Kidney (tissue), 11 donors: ENCODE data around the gene USP17L21. TPM values are rescaled to one million over a fixed set of nuclear protein-coding genes. Genes with fewer than 3 reads are reported as not detected.
"Not testable (repeated sequence)": the region's sequence is repeated elsewhere in the genome, so short reads cannot be mapped to it uniquely, and the experiment has no call there.

Experiments used
- DNase-seq, 5 donors: peaks; one replicate each; pipeline ENCODE4 v3.0.0-alpha.2; 2013 to 2020
- FAIRE-seq: peaks from 2 replicates; lab custom pipeline; 2012; peaks lifted over from hg19 to GRCh38; lab: Jason Lieb, UNC
- H3K27ac ChIP-seq, 2 donors: one replicate each; pipeline ENCODE4 v1.7.0; 2013; ENCODE audit warnings: low read depth in 2 of 2, low read length in 2 of 2, inconsistent platforms in 1 of 2
- H3K27me3 ChIP-seq: one replicate; pipeline ENCODE4 v1.7.1; 2013; ENCODE audit warnings: low read length, inconsistent platforms; ENCODE audit not compliant: control insufficient read depth, insufficient read depth
- H3K36me3 ChIP-seq, 3 donors: one replicate each; pipeline versions ENCODE4 v1.7.0 to v1.7.1; 2013; ENCODE audit warnings: low read length in 3 of 3, control low read depth in 1 of 3, inconsistent platforms in 1 of 3; ENCODE audit not compliant: insufficient read depth in 3 of 3, control insufficient read depth in 2 of 3
- H3K4me1 ChIP-seq, 3 donors: one replicate each; pipeline versions ENCODE4 v1.7.0 to v1.7.1; 2013; ENCODE audit warnings: low read length in 3 of 3, inconsistent platforms in 1 of 3, low read depth in 1 of 3; ENCODE audit not compliant: control insufficient read depth in 2 of 3, insufficient read depth in 2 of 3
- H3K4me3 ChIP-seq, 3 donors: one replicate each; pipeline versions ENCODE4 v1.7.0 to v1.8.1; 2013; ENCODE audit warnings: low read length in 3 of 3, control low read depth in 1 of 3, inconsistent platforms in 1 of 3
- H3K9ac ChIP-seq, 3 donors: one replicate each; pipeline versions ENCODE4 v1.7.0 to v1.7.1; 2013; ENCODE audit warnings: low read length in 3 of 3, control low read depth in 1 of 3, inconsistent platforms in 1 of 3
- H3K9me3 ChIP-seq, 3 donors: one replicate each; pipeline versions ENCODE4 v1.7.0 to v1.7.1; 2013; ENCODE audit warnings: low read length in 3 of 3, control low read depth in 1 of 3, inconsistent platforms in 1 of 3; ENCODE audit not compliant: control insufficient read depth in 2 of 3, insufficient read depth in 1 of 3
- intact Hi-C: fragments of 100-400 bp; cut with DNase I; formaldehyde crosslinking; loops from one replicate; pipeline ENCODE4 v1.11.1; 2022
- polyA plus RNA-seq: library from polyadenylated mRNA; stranded (reverse); fragments of 350-450 nt; fragmentation: Illumina TruSeq; extraction: RNeasy Lipid Tissue Mini Kit (QIAGEN cat#74804); gene quantifications from one replicate; pipeline ENCODE4 v1.2.3, GENCODE V29; 2014; ENCODE audit warnings: low read depth, low replicate concordance; ENCODE audit not compliant: insufficient read depth
- total RNA-seq: library from RNA; stranded (reverse); fragmentation: NEBNext Ultra II Directional; extraction: Animal tissue kit (Norgen Biotek cat#: 25700); gene quantifications from one replicate; pipeline ENCODE4 v1.2.1, GENCODE V29; 2021
- donor health status: control.
- donor health status: control.
- donor health status: DM: yes; HTN: yes; CAD: no.
- donor health status: Normal renal cell carcinoma (clear cell type).

USP17L21 gene
- total and polyA plus RNA-seq, 2 donors from 2014 or later: not detected

DNA sequence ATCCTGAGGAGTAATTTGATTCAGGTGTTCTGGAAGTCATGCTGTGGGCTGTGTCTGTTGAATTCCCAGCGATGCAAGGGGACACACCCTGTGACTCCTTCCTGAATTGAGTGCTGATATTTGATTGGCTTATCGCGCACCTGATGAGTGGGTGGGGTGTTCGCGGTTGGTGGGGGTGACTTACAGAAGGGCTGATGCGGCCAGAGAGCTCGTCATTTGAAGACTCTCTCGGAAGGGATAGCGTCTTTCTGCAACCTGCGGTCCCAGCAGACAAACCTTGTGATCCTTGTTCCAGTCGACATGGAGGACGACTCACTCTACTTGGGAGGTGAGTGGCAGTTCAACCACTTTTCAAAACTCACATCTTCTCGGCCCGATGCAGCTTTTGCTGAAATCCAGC is 19.1 kb upstream of the USP17L21 start, which contains the start of gene USP17L17:
Gene USP17L17 (plus strand): TSS at position 301 of the 400 bp plus-strand sequence. CDS start 0 bp downstream, at position 301.
- H3K9ac ChIP-seq, intact Hi-C loops, H3K4me3 ChIP-seq, H3K27ac ChIP-seq, H3K36me3 ChIP-seq, FAIRE-seq, DNase-seq, H3K9me3 ChIP-seq, H3K4me1 ChIP-seq, H3K27me3 ChIP-seq: not testable (repeated sequence)

DNA sequence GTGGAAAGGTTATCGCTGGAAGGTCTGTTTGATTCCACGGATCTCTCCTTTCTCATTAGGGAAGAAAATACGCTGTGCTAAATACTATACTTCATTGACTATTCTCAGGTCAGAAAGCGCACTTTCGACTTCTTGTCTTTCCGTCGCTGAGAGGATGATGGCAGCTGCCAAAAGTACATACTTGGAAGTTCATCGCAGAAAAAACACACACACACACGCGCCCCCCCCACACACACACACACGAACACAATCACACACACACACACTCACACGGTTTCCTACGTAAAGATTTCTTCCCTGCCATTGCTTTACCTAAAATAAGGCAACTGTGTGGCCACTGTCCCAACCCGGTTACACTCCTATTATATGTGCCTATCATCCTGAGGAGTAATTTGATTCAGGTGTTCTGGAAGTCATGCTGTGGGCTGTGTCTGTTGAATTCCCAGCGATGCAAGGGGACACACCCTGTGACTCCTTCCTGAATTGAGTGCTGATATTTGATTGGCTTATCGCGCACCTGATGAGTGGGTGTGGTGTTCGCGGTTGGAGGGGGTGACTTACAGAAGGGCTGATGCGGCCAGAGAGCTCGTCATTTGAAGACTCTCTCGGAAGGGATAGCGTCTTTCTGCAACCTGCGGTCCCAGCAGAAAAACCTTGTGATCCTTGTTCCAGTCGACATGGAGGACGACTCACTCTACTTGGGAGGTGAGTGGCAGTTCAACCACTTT is 14.6 kb upstream of the USP17L21 start, which contains the start of gene USP17L18:
Gene USP17L18 (plus strand): TSS at position 678 of the 728 bp plus-strand sequence. CDS start 0 bp downstream, at position 678.
- DNase-seq: peak in 3 of 5 donors; percentile 5 to 38 (median 15)

DNA sequence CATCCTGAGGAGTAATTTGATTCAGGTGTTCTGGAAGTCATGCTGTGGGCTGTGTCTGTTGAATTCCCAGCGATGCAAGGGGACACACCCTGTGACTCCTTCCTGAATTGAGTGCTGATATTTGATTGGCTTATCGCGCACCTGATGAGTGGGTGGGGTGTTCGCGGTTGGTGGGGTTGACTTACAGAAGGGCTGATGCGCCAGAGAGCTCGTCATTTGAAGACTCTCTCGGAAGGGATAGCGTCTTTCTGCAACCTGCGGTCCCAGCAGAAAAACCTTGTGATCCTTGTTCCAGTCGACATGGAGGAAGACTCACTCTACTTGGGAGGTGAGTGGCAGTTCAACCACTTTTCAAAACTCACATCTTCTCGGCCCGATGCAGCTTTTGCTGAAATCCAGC is 9.6 kb upstream of the USP17L21 start, which contains the start of gene USP17L19:
Gene USP17L19 (plus strand): TSS at position 301 of the 400 bp plus-strand sequence. CDS start 0 bp downstream, at position 301.
- H3K36me3 ChIP-seq, H3K9me3 ChIP-seq, FAIRE-seq, H3K4me1 ChIP-seq, intact Hi-C loops, H3K27me3 ChIP-seq, H3K27ac ChIP-seq, H3K9ac ChIP-seq, DNase-seq, H3K4me3 ChIP-seq: not testable (repeated sequence)

More for the DNA sequence above, 14.6 kb upstream of the USP17L21 start, which contains the start of gene USP17L18:
- H3K9me3 ChIP-seq, H3K27ac ChIP-seq, H3K4me3 ChIP-seq, H3K9ac ChIP-seq, H3K4me1 ChIP-seq, H3K27me3 ChIP-seq, H3K36me3 ChIP-seq, FAIRE-seq, intact Hi-C loops: not testable (repeated sequence)

DNA sequence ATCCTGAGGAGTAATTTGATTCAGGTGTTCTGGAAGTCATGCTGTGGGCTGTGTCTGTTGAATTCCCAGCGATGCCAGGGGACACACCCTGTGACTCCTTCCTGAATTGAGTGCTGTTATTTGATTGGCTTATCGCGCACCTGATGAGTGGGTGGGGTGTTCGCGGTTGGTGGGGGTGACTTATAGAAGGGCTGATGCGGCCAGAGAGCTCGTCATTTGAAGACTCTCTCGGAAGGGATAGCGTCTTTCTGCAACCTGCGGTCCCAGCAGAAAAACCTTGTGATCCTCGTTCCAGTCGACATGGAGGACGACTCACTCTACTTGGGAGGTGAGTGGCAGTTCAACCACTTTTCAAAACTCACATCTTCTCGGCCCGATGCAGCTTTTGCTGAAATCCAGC is 4.8 kb upstream of the USP17L21 start, which contains the start of gene USP17L20:
Gene USP17L20 (plus strand): TSS at position 301 of the 400 bp plus-strand sequence. CDS start 0 bp downstream, at position 301.
- DNase-seq, H3K9me3 ChIP-seq, H3K27me3 ChIP-seq, H3K4me3 ChIP-seq, intact Hi-C loops, H3K36me3 ChIP-seq, H3K9ac ChIP-seq, H3K4me1 ChIP-seq, FAIRE-seq, H3K27ac ChIP-seq: not testable (repeated sequence)

DNA sequence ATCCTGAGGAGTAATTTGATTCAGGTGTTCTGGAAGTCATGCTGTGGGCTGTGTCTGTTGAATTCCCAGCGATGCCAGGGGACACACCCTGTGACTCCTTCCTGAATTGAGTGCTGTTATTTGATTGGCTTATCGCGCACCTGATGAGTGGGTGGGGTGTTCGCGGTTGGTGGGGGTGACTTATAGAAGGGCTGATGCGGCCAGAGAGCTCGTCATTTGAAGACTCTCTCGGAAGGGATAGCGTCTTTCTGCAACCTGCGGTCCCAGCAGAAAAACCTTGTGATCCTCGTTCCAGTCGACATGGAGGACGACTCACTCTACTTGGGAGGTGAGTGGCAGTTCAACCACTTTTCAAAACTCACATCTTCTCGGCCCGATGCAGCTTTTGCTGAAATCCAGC is 4.6 kb downstream of the USP17L21 start, which contains the start of gene USP17L22:
Gene USP17L22 (plus strand): TSS at position 301 of the 400 bp plus-strand sequence. CDS start 0 bp downstream, at position 301.
- H3K4me3 ChIP-seq, H3K9me3 ChIP-seq, DNase-seq, H3K4me1 ChIP-seq, H3K27ac ChIP-seq, FAIRE-seq, H3K27me3 ChIP-seq, intact Hi-C loops, H3K36me3 ChIP-seq, H3K9ac ChIP-seq: not testable (repeated sequence)

DNA sequence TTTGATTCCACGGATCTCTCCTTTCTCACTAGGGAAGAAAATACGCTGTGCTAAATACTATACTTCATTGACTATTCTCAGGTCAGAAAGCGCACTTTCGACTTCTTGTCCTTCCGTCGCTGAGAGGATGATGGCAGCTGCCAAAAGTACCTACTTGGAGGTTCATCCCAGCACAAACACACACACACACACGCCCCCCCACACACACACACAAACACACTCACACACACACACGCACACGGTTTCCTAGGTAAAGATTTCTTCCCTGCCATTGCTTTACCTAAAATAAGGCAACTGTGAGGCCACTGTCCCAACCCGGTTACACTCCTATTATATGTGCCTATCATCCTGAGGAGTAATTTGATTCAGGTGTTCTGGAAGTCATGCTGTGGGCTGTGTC is 9.0 kb downstream of the USP17L21 start:
- H3K27ac ChIP-seq, FAIRE-seq, intact Hi-C loops, H3K36me3 ChIP-seq, H3K4me3 ChIP-seq, H3K27me3 ChIP-seq, H3K9ac ChIP-seq, H3K9me3 ChIP-seq, H3K4me1 ChIP-seq: not testable (repeated sequence)
- DNase-seq: peak in 1 of 5 donors; percentile 85
